Measurements from ENCODE around the gene GEMIN2. TPM values are rescaled to one million over a fixed set of nuclear protein-coding genes. Genes with fewer than 3 reads are reported as not detected.
A peak's percentile ranks its signal among the peaks of the same experiment; 100 is the strongest.
"Not testable (repeated sequence)": the region's sequence is repeated elsewhere in the genome, so short reads cannot be mapped to it uniquely, and the experiment has no call there.

Gene GEMIN2
- polyA plus RNA-seq, 1 of the 3 experiments (the other 2 are of a cell fraction) = 13.2 TPM

GRCh38 chr14:39102969-39103957 lies 10.9 kb upstream of the GEMIN2 start, which contains the start of gene SEC23A (continued):
- no peak for TF ChIP-seq REST (IDR thresholded peaks at IDR 0.05; ENCODE audit: low read depth, low read length)
- no peak for TF ChIP-seq FOSL2 (IDR thresholded peaks at IDR 0.05; ENCODE audit: borderline replicate concordance, low read depth)
- peak; percentile 37; the same call in 1 of the 2 replicates for TF ChIP-seq MXI1 (IDR thresholded peaks at IDR 0.05; ENCODE audit: low read depth, low read length)
- TF ChIP-seq RCOR1 (IDR thresholded peaks at IDR 0.05; ENCODE audit: low read length) = no peak
- TF ChIP-seq JUND (IDR thresholded peaks at IDR 0.05) = no peak
- TF ChIP-seq TEAD4 (IDR thresholded peaks at IDR 0.05; ENCODE audit: borderline replicate concordance, insufficient read depth) = no peak
- TF ChIP-seq FOXM1 (IDR thresholded peaks at IDR 0.05; ENCODE audit: low read depth) = no peak
- TF ChIP-seq PBX3 (IDR thresholded peaks at IDR 0.05) = no peak
- no peak for TF ChIP-seq RFX5 (IDR thresholded peaks at IDR 0.05; ENCODE audit: low read length)
- TF ChIP-seq USF2 (IDR thresholded peaks at IDR 0.05; ENCODE audit: borderline replicate concordance, low read depth, low read length) = no peak
- TF ChIP-seq MAX (IDR thresholded peaks at IDR 0.05; ENCODE audit: low read depth) = no peak

GRCh38 chr14:39104078-39104801 lies 9.9 kb upstream of the GEMIN2 start:
- H3K27ac ChIP-seq (ENCODE audit: low read depth in 2 of 2, low read length in 1 of 2) = peak overlapping the region in 1 of 2 experiments; percentile 76; a peak in 1 of 4 replicates
- H2AFZ ChIP-seq (ENCODE audit: low read depth); CTCF ChIA-PET; H3K9me2 ChIP-seq; H3K27me3 ChIP-seq (ENCODE audit: insufficient read depth); H3K4me1 ChIP-seq (ENCODE audit: control insufficient read depth in 1 of 2, insufficient read depth in 2 of 2, low read depth in 1 of 2, low read length in 1 of 2); H3F3A ChIP-seq (replicated peaks; ENCODE audit: insufficient read depth); H3K9me3 ChIP-seq; DNase-seq; H3K36me3 ChIP-seq (replicated peaks in 1 of 2; ENCODE audit: control insufficient read depth in 1 of 2, insufficient read depth in 2 of 2, low read length in 1 of 2); H4K20me1 ChIP-seq (ENCODE audit: insufficient read depth): not testable (repeated sequence)
- peaks cover 53% of the 10 kb centered on the region for H3K79me2 ChIP-seq (ENCODE audit: insufficient read depth)
- H3K4me3 ChIP-seq (ENCODE audit: low read depth in 2 of 2, low read length in 1 of 2) = peak overlapping the region; percentile 63 to 69
- H3K4me2 ChIP-seq = peak overlapping the region; percentile 75
- 94% methylated on average over 17 of the region's 17 CpGs for WGBS (ENCODE audit: low lambda C conversion rate)
- peak overlapping the region; percentile 84; the same call in 1 of the 2 replicates for H3K9ac ChIP-seq
- POLR2A ChIA-PET = interaction anchor here (2.0 kb wide), 1 partner anchor 10 kb away, joined by 13 read pairs; the partner anchor contains the start of gene GEMIN2

Data from SK-N-SH (cell line).